Endometrial microvascular endothelial cells (primary cell): ENCODE measurements around the gene PDE8A. TPM values are rescaled to one million over a fixed set of nuclear protein-coding genes. Genes with fewer than 3 reads are reported as not detected.

ENCODE experiments used
- in situ Hi-C: cut with HindIII; loops from 2 replicates; pipeline ENCODE4 v1.10.0; 2017; ENCODE audit warnings: low sequenced_read_pairs, low pct_unique_long_range_greater_than_20kb; ENCODE audit errors: inconsistent ontology term
- total RNA-seq: library from RNA; depleted of rRNA; stranded (reverse); fragments of >200 nt; gene quantifications from one replicate; pipeline ENCODE4 v1.2.3, GENCODE V29; 2015; ENCODE audit errors: inconsistent ontology term

Gene PDE8A
- total RNA-seq, 1 donor from 2014 or later: 18.6 TPM

DNA sequence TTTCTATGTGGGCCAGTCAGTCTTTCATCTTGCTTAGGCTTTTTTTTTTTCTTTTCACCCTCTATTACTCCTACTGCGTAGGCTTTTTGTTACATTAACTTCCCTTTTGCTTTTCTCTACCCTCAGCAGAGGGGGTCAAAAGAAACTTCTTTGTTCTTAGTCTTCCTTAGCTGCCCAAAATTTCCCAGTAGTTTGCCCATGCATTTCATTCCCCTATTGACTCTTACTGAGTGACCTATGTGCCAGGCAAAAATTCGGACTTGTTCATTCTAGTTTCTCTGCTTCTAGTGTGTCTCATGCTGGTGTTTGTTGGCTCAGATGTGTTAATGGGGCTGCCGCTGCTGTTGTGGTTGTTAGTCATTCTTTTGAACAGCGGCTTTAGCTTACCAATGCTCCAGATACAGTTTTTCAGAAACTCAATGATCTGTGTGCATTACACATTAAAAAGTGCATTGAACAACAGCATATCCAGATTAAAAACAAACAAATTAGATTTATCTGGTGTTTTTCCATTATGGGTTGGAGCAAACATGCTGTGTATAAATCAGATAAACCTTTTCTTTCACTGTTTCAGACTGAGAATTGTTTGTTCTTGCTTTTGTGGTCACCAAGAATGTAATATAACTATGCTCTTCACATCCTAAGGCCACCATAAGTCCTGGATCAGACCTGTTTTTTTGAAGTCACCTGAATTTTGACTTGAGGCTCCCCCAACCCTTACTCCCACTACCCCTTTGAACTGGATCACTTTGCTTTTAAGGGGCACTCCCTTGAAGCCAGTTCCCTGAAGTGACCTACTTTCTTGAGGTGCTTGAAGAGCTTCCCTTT lies 43.1 kb downstream of the PDE8A start:
- in situ Hi-C loops: no loop called here

DNA sequence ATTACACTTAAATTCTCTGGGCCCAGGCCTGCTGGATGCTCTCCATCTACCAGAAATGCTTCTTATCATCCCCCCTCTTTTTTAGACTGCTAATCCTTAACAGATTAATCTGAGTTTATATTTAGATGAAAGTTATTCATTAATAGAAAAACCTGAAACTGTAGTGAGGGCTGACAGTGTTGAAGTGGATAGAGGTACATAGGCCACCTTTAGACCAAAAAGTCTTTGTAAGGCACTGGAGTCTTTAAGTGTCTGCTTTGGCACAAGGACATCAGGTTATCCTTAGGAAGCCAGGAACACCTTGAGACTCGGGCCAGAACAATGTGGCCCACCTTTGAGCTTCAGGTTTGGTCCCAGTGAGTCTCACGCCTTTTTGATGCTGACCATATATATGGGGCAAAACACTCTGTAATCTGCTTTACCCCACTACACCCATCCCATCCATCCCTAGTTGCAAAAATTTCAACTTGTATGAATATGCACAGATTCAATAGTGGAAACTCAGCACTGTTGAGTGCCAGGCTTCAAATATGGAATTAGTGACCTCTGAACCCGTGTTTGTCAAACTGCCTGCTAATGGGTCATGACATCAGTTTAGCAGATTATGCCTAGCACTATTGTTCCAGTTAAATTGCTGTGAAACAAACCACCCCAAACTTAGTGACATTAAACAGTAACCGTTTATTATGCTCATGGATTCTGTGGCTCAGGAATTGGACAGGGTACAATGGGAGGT lies 44.0 kb downstream of the PDE8A start:
- in situ Hi-C loops: no loop called here

- in situ Hi-C loops: no loop called here
Observed at GRCh38 chr15:85026304-85027032, 44.8 kb downstream of the PDE8A start.

- in situ Hi-C loops: no loop called here
Observed at GRCh38 chr15:85027033-85027380, 45.4 kb downstream of the PDE8A start.

- in situ Hi-C loops: no loop called here
Observed at GRCh38 chr15:85027421-85027820, 45.8 kb downstream of the PDE8A start.

DNA sequence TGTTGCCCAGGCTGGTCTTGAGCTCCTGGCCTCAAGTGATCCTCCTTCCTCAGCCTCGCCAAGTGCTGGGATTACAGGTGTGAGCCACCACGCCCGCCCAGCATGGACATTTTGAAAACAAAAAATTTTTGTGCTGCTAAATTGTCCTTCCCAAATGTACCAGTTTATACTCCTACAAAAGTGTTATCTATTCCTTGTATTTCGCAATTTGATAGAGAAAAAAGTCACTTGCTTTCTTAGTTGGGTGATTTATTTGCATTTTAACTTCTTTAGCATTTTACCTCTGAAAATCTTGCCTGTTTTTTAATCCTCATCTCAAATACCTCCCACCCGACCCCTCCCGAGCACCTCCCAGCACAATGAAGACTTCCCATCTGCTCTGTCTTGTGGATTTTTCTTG lies 46.8 kb downstream of the PDE8A start:
- in situ Hi-C loops: no loop called here

- in situ Hi-C loops: no loop called here
Observed at GRCh38 chr15:85029221-85029620, 47.6 kb downstream of the PDE8A start.

DNA sequence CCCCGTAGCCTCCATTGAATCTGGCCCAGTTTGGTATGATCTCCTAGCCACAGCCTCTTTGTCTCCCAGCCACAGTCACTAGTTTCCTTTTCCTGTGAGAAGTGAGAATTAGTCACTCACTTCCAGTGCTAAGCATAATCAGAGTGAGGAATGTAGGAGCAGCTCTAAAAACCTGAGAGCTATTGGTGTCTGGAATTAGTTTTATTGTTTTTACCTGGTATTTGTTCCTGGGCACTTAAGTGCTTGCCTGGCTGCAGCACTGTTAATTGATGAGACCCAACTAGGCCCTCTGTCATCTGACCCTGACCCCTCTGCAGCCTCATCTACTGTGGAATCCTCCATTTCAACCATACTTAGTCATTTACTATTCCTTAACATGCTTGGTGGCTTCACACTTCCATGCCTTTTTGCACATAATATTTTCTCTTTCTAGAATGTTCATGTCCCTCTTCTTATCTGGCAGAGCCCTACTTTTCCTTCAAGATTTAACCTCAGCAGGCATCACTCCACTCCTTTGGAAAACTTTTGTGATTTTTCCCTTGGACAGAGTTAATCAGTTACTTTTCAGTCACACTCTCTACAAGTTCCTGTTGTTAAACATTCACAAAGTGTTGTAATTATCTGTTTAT lies 48.8 kb downstream of the PDE8A start:
- in situ Hi-C loops: no loop called here

DNA sequence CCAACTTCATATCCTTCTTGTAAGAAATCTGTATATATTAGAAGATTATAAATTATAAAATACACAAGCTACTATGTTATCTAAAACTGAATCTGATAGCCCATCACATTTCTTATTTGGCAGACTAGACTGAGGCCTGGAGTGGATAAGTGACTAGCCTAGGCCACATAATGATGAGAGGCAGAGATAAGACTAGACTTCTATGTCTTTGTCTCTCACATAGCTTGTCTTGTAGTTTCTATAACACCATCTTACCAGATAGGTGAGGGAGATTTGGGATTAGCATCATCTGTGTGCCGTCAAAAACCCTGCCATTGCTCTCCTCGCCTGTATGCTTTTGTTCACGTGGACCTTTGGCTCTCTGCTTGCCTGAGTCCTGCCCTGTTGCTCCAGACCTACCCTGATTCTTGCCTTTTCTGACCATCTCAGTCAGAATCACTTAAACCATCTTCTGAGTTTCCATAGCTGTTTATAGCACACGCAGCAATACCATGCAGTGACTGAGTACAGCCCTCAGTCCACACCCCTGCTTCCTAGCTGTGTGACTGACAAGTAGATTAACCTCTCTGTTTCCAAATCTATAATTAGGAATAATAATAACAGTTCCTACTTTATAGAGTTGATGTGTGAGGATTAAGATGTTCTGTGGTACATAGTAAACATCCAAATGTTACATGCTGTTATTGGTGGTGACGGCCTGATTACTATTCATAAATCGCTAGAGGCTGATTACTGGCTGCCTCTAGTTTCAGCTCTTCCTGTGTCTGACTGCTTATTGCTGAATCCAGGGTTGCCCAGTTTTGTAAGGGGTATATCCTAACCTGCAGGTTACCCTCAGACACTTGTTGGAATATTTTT lies 49.7 kb downstream of the PDE8A start:
- in situ Hi-C loops: no loop called here

DNA sequence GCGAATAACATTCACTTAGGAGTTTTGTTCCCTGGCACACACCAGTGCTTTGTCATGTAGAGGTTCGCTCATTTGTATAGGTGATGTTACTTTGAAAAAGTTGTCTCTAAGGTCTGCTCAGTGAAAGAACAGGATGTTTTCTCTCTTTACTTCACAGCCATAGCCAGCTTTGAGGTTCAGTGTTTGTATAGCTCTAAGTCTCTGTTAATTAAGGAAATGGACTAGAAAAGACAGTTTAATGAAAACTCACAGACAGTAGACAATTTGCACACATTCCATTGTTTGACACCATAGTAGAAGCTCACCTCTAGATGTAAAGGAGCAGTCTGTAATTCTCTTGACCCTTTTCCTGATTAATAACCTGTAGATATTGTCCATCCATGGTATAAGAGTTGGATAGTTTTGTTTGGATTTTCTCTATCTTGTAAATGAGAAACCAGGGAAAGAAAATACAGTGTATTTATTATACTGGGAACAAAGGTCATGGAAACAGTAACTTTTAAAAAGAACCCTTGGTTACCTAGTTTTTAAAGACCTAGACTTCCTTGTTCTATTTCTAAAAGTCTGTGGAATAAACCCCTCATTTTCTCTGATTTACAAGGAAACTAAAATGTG lies 50.4 kb downstream of the PDE8A start:
- in situ Hi-C loops: no loop called here

GRCh38 chr15:85033148-85033547 lies 51.5 kb downstream of the PDE8A start:
- in situ Hi-C loops: no loop called here

GRCh38 chr15:85034276-85034675 lies 52.6 kb downstream of the PDE8A start:
- in situ Hi-C loops: no loop called here

GRCh38 chr15:85035980-85036379 lies 54.3 kb downstream of the PDE8A start:
- in situ Hi-C loops: no loop called here

DNA sequence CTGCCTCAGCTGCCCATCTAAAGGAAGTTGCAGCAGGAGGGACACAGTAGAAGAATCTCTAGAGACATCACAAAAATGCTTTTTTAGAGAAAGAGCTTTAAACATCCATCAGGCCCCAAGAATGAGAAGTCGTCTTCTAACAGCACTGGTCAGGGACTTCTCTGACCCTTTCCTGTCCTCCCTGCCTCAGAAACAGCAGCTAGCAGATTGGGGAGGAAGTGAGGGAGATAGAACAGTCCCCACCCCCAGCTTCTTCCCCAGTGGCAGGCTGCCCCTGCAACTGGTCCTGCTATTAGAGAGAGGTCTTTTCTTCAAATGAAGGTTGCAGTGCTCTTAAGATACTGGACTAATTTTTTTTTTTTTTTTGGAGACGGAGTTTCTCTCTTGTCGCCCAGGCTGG lies 55.1 kb downstream of the PDE8A start:
- in situ Hi-C loops: no loop called here

- in situ Hi-C loops: no loop called here
Observed at GRCh38 chr15:85037641-85038040, 56.0 kb downstream of the PDE8A start.

DNA sequence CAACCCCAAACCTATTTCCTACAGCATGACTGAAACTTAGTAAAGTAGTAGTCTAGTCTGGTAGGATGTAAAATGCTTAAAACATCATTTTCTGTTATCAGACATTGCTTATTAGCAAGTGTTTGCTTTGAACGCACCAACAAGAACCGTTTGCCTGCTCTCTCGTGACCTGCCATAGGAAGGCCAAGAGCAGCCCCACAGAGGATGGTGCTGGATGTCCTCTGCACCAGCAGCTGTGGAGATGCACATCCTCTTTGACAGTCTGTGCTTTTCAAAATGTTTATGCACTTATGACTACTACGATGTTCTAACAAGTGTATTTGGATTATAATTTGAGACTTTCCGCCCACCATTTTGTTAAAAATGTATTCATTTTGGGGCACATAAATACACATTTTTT lies 59.6 kb downstream of the PDE8A start:
- in situ Hi-C loops: no loop called here

DNA sequence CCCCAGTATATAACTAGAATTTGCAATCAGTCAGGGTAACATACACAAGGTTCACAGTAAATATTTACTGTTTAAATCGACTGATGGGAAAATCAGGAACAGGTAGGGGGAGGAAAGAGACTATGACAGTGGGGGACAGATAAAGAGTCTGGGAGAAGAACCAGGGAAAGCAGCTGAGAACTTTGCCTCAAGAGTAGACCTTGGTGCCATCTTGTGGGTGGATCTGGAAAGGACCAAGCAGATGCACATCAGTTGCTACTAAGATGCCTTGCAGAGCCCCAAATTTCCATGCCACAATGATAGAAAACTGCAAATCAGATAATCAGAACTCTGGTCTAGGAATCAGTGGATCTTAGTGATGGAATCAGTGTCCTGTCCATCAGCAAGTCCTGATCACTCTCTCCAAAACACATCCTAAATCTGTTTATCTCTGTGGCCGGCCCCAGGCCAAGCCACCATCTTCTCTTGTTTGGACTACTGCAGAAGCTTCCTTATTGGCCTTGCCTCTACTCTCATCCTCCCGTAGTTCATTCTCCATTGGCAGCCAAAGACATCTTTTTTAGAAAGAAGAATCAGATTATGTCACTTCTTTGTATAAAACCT lies 62.7 kb downstream of the PDE8A start:
- in situ Hi-C loops: no loop called here

DNA sequence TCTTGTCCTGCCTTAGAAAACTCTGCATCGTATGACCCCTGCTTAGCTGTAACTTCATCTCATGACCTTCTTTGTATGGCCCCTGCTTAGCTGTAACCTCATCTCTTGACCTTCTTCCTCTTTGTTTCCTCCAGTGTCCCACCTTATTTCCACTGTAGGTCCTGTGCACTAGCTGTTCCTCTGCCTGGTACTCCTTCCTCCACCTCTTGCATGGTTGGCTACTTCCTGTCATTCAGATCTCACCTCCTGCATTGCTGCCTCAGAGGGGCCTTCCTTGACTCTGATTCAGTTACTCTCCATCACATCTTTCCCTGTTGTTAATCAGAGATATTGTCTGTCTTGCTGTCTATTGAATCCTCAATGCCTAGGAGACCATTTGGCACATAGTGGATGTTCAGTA lies 63.2 kb downstream of the PDE8A start:
- in situ Hi-C loops: no loop called here
